Stimulated activated CD4-positive, alpha-beta T cell treated with anti-CD3 and anti-CD28 coated beads, Interleukin-1b, Interleukin-23, amount 100 ng/mL, for 48 hours (primary cell): Measurements from ENCODE around the gene DPP8.
"Not testable (repeated sequence)": the region's sequence is repeated elsewhere in the genome, so short reads cannot be mapped to it uniquely, and the experiment has no call there.

ENCODE experiments used
- DNase-seq: peaks from one replicate; pipeline ENCODE4 v3.0.0-alpha.2; 2020

DPP8 gene

DNA sequence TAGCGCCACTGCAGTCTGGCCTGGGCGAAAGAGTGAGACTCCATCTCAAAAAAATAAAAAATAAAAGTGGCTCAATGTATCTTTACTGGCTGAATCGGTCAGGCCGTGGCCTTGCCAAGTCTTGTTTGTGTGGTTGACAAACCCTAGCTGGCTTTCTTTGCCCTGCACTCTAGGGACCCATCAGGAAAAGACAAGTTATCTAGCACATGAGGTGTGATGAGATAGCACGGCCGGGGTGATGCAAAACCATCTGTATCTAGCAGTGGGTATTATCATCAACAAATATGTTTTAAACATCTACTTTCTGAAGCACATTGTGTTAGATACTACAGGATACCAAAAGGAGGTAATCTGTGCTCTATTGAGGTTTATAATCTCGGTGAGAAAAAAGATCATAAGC lies 3.9 kb upstream of the DPP8 start:
- no peak for DNase-seq

DNA sequence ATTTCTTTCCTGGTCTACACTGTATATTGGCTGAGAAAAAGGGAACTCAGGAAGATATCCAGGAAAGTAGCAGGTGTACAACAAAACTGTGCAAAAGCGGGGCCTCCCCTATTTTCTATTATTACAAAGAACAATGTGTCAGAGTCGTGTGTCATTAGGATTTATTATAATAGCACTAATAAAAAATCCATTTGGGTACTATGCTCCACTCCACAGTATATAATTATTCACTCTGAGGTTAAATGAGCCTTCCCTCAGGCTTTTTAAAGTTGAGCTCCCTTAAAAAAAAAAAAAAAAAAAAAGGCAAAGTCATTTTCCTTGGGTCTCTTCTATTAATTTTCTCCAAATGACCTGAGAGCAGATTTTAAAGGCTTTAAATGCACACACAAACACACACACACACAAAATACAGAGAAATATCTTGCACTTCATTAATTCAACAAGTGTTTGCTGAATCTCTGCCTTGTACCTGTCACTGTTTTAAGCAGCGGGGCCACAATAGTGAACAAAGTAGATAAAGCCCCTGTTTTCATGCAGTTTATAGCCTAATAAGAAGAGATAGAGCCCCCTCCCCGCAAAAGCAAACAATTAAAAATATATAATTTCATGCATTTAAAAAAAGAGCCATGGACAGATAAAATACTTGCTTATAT lies 1.3 kb upstream of the DPP8 start:
- no peak for DNase-seq

DNA sequence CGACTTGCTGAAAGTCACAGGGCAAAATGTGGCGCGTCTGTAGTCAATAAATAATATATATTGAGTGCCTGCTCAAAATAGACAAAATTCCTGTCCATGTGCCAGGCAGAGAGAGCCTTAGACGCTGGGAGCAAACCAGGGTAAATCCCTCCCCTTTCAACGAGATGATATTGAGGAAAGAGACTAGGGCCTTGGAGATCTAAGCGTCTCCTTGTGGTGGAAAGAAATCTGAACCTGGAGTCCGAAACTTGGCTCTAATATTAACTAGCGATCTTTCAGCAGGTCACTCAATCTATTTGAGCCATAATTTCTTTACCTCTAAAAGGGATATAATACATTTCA lies 348 bp upstream of the DPP8 start:
- DNase-seq: no peak

DNA sequence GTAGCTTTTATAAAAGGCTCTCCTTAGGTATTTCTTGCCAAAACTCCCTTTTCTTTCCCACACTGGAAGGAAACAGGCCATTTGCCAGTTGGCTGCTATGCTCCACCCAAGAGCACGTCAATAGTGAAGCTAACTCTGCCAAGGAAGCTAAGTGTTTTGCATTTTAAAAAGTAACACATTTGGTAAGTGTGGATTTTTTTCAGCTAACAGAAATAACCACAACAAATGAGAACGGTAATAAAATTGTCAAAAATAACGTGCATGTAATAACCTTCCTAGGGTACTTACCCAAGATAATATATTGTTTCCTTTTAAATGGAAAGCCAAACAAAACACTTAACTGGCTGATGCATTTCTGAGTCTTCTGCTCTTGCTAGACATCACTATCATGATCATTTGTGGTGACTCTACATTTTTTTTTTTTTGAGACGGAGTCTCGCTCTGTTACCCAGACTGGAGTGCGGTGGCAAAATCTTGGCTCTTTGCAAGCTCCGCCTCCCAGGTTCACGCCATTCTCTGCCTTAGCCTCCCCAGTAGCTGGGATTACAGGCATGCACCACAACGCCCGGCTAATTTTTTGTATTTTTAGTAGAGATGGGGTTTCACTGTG lies 4.6 kb downstream of the DPP8 start:
- DNase-seq: no peak

DNA sequence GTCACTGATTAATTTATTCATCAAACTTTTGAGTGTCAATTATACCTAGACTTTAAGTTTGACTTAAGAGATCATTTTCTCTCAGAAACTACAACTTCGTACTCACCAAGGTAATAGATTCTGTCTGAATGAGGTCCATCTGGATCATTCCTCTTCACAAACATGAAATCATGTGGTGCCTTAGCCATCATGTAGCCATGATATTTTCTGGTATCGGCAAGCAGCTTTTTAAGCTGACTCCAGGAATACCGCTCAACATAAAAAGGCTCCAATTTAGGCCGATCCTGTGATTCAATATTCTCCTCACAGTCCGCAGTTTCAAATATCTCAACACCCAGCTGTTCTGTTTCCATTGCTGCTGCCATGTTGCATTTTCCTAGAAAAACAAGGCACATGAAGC lies 5.3 kb downstream of the DPP8 start:
- no peak for DNase-seq

DNA sequence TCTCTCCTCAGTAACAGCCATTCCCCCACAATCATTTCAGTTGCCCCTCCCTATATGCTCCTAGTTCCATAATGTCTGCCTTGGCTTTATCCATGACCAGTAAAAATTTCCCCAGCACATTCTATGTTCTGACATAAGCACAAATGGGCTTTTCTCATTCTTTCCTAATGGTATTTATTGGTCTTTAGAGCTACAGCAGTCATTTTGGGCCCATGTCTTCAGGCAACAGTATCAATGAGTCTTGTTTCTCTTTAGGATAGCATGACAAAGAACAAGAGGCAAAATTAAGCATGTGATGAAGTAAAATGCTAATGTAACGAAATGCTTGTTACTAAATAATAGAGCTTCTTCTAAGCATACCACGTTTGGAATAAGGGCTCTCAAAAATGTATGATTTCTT lies 8.2 kb downstream of the DPP8 start:
- no peak for DNase-seq

DNA sequence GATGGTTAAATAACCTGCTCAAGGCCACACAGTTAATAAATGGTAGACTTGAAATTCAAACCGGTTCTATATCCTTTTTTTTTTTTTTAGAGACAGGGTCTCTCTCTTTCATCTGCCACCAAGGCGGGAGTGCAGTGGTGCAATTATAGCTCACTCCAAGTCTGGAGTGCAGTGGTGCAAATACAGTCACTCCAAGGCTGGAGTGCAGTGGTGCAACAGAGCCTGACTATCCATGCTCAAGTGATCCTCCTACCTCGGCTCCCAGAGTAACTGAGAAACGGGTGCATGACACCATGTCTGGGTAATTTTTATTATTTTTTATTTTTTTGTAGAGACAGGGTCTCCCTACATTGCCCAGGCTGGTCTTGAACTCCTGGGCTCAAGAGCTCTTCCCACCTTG lies 23.4 kb downstream of the DPP8 start:
- no peak for DNase-seq

DNA sequence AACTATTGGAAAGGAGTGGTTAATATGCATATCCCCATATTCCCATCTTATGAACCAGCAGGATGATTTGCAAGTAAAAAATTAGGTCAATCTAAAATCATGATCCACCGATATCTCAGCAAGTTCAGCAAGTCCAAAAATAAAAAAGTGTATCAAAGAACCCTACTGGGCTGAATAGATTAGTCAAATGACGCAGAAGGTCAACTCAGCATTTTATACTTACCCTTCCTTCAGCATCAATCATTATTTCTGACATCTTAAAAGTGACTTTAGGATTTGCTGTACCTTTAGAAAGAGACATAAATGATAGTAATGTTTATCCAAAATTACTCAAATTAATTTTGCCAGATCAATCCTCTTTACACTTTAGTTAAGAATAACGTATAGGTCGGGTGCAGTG lies 32.6 kb downstream of the DPP8 start:
- DNase-seq: no peak

DNA sequence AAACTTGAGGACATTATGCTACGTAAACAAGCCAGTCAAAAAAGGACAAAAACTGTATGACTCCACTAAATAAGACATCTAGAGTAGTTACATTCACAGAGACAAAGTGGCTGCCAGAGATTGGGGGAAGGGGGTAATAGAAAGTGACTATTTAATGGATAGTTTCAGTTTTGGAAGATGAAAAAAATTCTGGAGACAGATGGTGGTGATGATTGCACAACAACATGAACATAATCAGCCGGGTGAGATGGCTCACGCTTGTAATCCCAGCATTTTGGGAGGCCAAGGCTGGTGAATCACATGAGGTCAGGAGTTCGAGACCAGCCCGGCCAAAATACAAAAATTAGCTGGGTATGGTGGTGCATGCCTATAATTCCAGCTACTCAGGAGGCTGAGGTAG lies 40.6 kb downstream of the DPP8 start:
- DNase-seq: no peak

DNA sequence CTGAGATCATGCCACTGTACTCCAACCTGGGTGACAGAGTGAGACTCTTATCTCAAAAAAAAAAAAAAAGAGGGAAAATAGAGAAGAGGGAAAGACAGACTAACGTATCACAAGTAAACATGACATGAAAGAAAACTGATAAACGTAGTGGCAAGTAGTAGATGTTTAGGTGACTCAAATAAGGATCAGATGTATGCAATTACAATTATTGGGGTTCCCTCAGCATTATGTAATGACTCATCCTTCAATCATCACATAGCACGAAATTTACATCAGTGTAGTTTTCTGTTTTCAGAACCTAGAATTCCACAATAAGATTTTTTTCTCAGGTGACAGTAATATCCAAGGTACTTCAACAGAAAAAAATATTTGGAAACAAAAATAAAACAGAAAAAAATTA lies 46.6 kb downstream of the DPP8 start:
- DNase-seq: no peak

DNA sequence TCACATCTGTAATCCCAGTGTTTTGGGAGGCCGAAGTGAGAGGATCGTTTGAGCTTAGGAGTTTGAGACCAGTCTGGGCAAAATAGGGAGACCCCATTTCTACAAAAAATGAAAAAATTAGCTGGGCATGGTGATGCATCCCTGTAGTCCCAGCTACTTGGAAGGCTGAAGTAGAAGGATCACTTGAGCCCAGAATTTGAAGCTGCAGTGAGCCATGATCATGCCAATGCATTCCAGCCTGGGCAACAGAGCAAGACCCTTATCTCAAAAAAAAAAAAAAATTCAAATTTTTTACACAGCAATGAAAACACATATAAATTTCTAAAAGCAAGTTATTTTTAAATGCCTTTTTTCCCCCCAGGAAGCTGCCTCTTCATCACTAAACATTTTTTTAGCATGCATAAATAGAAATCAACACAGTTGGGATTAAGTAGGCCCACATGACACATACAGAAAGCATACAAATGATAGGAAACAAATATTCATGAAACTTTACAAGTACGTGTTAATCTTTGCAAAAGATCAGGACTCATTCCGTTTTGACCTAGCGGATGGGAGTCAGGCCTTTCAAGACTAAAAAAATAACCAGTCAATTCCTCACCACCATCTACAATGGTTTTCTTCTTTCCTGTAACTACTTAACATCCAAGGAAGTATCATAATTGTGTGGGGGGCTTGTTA lies 49.1 kb downstream of the DPP8 start:
- DNase-seq: no peak

DNA sequence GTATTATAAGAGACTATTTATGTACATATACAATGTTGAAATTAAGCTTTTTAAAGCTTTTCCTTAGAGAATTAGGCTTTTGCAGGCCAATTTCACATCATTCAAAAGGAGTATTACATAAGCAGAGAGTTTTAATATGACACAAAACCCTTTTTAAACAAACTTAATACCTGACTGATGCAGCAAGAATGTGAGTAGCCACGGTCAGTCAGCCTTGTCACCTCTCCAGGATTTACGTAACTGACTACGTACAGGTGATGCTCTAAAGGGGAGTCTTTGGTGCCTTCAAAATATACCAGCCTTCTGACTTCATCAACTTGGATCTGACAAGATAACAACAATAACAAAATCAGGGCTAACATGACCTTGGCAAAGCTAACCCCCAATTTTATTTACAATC lies 50.6 kb downstream of the DPP8 start:
- DNase-seq: no peak

DNA sequence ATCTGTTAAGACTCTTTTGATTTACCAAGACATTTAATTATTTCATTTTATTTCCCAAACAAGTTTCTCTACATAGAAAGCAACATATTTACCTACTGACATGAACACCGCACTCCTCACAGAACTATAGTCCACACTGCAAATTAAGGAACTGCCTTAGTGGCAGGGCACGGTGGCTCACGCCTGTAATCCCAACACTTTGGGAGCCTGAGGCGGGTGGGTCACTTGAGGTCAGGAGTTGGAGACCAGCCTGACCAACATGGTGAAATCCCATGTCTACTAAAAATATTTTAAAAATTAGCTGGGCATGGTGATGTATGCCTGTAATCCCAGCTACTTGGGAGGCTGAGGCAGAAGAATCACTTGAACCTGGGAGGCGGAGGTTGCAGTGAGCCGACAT lies 54.4 kb downstream of the DPP8 start:
- not testable (repeated sequence) for DNase-seq

DNA sequence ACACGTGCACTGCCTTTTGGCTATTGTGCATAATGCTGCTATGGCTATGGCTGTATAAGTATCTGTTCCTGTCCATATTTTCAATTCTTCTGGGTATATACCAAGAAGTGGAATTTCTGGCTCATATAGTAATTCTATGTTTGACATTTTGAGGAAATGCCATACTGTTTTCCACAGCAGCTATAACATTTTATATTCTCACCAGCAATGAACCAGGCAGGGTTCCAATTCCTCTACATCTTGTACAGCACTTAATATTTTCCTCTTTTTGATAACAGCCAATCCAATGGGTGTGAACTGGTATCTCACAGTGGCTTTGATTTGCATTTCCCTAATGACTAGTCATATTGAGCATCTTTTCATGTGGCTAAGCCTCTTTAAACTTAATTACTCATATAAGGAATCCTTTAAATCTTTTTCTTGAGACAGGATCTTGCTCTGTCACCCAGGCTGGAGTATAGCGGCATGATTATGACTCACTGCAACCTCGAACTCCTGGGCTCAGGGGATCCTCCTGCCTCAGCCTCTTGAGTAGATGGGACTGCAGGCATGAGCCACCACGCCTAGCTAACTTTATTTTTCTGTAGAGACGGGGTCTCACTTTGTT lies 56.6 kb downstream of the DPP8 start:
- DNase-seq: peak; percentile 64

DNA sequence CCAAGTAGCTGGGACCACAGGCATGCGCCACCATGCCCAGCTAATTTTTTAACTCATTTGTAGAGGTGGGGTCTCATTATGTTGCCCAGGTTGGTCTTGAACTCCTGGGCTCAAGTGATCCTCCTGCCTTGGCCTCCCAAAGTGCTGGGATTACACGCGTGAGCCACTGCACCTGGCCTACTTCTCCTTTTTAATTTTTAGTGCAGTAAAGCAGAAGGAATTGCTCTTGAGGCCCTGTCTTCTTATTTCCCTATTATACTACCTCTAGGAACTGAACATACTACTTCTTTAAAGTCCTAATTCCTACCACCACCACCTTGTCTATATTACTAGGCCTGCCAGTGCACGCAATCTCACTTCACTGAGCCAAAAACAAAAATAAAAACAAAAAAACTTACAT lies 62.2 kb downstream of the DPP8 start:
- DNase-seq: not testable (repeated sequence)

DNA sequence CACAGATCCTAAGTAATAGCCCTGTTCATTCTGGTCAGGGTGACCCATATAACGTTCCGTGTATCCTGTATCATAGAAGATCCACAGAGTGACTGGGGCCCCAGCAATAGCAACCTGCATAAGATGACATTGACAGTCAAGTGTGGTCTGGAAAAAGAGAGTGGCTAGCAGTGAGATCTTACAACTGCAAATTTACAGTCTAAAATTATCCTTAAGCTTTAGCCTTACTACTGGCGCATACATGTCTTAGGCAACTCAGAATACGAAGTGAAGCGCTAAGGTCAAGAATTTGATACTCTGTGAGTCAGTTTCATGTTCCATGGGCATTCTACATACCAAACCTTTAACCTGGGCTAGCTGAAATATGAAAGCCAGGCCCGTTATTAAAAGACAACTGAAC lies 65.5 kb downstream of the DPP8 start:
- DNase-seq: no peak

DNA sequence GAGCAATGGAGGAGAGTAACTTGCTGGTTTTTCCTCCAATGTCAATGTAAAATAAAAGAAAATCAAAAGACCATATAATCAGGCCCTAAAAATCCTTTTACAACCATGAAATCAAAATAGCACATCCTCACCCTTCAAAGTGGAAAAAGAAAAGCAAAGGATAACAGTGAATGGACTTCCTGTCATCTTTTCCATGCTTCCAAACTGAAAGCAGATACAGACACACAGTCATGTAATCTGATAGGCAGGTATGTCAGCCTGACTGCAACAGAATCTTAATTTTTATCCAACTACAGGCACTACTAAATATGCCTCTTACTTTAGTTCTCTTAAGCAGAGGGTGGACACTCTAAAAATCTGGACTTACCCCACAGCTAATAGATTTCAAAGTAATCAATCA lies 66.9 kb downstream of the DPP8 start:
- DNase-seq: no peak

DNA sequence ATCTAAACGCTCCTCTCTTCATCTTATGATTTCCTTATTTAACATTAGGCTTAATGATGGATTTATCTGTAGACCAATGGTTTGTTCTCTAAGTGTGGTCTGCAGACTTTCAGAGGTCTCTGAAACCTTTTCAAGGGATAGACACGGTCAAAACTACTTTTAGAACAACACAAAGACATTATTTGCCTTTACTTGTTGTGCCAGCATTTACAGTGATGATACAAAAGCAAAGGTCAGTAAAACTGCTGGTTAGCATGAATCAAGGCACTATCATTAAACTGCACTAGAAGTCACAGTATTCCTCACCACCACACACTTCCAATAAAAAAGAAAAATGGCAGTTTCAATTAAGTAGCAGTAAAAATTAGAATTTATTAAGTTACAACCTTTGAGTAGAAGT lies 70.3 kb downstream of the DPP8 start:
- DNase-seq: no peak

DNA sequence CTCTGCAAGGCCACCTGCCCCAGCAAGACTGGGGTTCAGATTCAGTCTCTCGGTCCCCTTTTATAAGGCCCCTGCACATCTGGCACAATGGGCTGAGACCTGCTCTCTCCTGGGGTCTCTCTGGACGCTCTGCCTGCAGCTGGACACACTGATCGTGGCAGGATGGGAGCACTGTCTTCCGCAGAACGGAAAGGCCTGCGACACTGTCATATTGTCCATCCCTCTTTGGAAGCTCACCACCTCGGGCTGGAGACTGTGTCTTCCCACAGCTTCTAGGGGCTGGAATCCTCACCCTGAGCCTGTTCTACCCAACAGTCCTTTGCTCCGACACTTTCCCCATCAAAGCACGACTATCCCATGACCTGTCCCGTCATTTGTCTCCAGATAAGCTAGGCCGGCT lies 83.3 kb downstream of the DPP8 start:
- DNase-seq: no peak

DNA sequence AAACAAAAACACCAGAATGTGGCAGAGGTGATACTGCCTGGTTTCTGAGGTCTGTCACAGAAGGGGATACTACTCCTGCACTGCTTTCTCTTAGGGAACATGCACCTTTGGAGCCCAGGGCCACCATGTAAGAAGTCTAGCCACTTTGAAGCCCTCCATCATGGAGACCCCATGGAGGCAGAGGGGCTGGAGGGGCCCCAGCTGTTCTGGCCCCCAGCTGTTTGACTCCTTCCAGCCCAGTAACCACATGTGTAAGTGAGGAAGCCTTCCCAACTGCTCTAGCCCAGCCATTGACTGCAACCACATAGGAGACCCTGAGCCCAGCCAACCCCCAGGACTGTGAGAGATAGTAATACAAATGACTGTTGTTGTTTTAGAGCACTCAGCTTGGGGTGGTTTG lies 85.8 kb downstream of the DPP8 start:
- no peak for DNase-seq

DNA sequence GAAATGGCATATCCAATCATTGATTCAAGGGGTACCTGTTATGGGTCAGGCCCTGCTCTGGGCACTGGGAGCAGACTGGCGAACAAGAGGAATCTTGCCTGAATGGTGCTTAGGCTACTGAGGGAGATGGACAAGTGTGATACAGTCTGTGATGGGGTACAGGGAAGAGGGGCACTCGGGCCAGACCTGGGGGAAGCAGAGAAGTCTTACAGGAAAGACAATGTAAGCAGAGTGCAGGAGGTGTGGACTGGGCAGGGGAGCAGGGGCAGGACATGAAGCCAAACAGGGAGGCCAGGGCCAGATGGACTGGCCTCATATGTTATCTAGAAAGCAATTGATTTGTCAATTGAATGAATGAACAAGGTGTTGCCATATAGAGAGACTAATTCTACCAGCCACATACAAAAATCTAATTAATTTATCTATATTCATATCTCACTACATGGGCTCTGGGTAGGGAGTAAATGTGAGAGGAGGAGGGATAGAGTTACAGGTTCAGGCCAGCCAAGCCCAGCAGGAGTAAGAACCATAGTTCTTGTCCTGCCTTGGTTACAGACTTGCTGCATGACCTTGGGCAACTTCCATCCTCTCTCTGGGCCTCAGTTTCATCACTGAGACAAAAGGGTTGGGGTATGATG lies 91.2 kb downstream of the DPP8 start:
- DNase-seq: no peak

DNA sequence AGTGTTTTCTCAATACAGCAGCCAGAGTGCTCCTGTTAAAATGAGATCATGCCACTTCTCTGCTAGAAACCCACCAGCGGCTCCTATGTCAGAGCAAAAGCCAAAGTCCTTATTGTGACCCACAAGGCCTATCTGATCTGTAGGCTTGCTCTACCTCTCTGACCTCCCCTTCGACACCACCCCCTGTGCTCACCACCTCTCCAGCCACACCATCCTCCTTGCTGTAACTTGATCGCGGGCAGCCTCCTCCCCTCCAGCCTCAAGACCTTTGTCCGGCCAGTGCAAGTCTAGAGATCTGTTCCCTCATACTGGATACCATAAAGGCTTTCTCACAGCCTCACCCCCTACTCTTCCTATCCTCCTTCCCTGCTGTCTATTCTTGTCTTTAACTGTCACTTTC lies 92.8 kb downstream of the DPP8 start:
- no peak for DNase-seq

DNA sequence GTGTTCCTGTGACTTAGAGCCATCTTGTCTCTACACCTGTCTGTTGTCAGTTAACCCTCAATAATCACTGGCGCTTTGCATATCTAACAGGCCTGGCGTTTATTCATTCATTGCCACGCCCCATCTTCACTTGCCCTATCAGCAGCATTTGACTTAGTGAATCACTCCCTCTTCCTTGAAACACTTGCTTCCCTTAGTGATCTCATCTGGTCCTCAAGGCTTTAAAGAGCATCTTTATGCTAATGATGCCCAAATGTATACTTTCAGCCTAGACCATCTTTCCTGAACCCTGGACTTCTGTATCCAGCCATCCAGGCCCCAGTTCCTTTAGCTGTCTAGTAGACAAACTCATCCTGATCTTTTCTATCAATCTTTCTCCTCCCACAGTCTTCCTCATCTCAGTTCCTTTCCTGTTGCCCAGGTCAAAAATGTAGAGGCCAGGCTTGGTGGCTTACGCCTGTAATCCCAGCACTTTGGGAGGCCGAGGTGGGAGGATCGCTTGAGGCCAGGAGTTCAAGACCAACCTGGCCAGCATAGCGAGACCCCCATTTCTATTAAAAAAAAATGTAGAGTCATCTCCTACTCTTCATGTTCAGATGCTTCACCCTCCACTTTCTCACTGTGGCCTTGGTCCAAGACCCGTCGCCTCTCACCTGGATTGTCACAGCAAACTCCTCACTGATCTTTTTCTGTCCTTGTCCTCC lies 93.4 kb downstream of the DPP8 start:
- no peak for DNase-seq
